ENCODE data around the gene MAML1.

GRCh38 chr5:179823937-179824744 lies 91.5 kb downstream of the MAML1 start:
- TF ChIP-seq CTCF (IDR thresholded peaks at IDR 0.05) (no peak), POLR2A (IDR thresholded peaks at IDR 0.05) (no peak), POLR2AphosphoS5 (IDR thresholded peaks at IDR 0.05) (no peak), EP300 (IDR thresholded peaks at IDR 0.05) (no peak)

All from gastroesophageal sphincter (tissue), 3 donors.